Urothelium cell line (cell line): ENCODE data around the gene ETV7.
"Not testable (repeated sequence)": the region's sequence is repeated elsewhere in the genome, so short reads cannot be mapped to it uniquely, and the experiment has no call there.

ENCODE experiments used
- DNase-seq: peaks from one replicate; pipeline ENCODE4 v3.0.0; 2011; ENCODE audit warnings: low spot score, mixed read lengths
- FAIRE-seq: peaks from 2 replicates; lab custom pipeline; 2011; peaks lifted over from hg19 to GRCh38; lab: Jason Lieb, UNC

ETV7 gene

GRCh38 chr6:36387440-36388303, at the start of gene ETV7:
ETV7 (minus strand) TSS chr6:36387669; CDS start chr6:36387541, 128 bp downstream.
- DNase-seq (no peak), FAIRE-seq (no peak)

- DNase-seq (no peak), FAIRE-seq (no peak)
Observed at GRCh38 chr6:36436466-36436865, 49.0 kb upstream of the ETV7 start.

- DNase-seq (no peak), FAIRE-seq (no peak)
Observed at GRCh38 chr6:36432151-36432671, 44.7 kb upstream of the ETV7 start.

GRCh38 chr6:36431197-36431596, 43.7 kb upstream of the ETV7 start:
- DNase-seq, result no peak
- no peak for FAIRE-seq

- no peak for FAIRE-seq
- DNase-seq, result no peak
Observed at GRCh38 chr6:36430351-36430750, 42.9 kb upstream of the ETV7 start.

- DNase-seq (no peak), FAIRE-seq (no peak)
Observed at GRCh38 chr6:36428911-36429310, 41.4 kb upstream of the ETV7 start.

GRCh38 chr6:36426622-36427021, 39.2 kb upstream of the ETV7 start:
- DNase-seq (no peak), FAIRE-seq (no peak)

GRCh38 chr6:36423101-36423824, 35.8 kb upstream of the ETV7 start:
- FAIRE-seq, result peak; percentile 77
- DNase-seq, result peak; percentile 99

- FAIRE-seq, result no peak
- no peak for DNase-seq
Observed at GRCh38 chr6:36422714-36423100, 35.2 kb upstream of the ETV7 start.

- FAIRE-seq (no peak), DNase-seq (no peak)
Observed at GRCh38 chr6:36419310-36419709, 31.8 kb upstream of the ETV7 start.

- DNase-seq, result no peak
- no peak for FAIRE-seq
Observed at GRCh38 chr6:36418558-36418957, 31.1 kb upstream of the ETV7 start.

- FAIRE-seq (no peak), DNase-seq (no peak)
Observed at GRCh38 chr6:36414481-36414880, 27.0 kb upstream of the ETV7 start.

GRCh38 chr6:36413489-36414480, 26.3 kb upstream of the ETV7 start:
- no peak for DNase-seq
- FAIRE-seq, result no peak

- FAIRE-seq, DNase-seq: not testable (repeated sequence)
Observed at GRCh38 chr6:36409718-36410117, 22.2 kb upstream of the ETV7 start.

- FAIRE-seq (no peak), DNase-seq (no peak)
Observed at GRCh38 chr6:36404164-36404563, 16.7 kb upstream of the ETV7 start.

GRCh38 chr6:36402481-36402880, 15.0 kb upstream of the ETV7 start:
- no peak for FAIRE-seq
- DNase-seq, result no peak

- FAIRE-seq, result no peak
- DNase-seq, result no peak
Observed at GRCh38 chr6:36399970-36400369, 12.5 kb upstream of the ETV7 start.

- no peak for FAIRE-seq
Observed at GRCh38 chr6:36392621-36393020, 5.2 kb upstream of the ETV7 start.

GRCh38 chr6:36389353-36389752, 1.9 kb upstream of the ETV7 start:
- no peak for DNase-seq

More at GRCh38 chr6:36392621-36393020, 5.2 kb upstream of the ETV7 start:
- DNase-seq, result no peak

More at GRCh38 chr6:36389353-36389752, 1.9 kb upstream of the ETV7 start:
- FAIRE-seq, result no peak
